ENCODE measurements around the gene MARCO. TPM values are rescaled to one million over a fixed set of nuclear protein-coding genes. Genes with fewer than 3 reads are reported as not detected.

Gene MARCO
- total RNA-seq, 1 experiment from 2014 or later = not detected

DNA sequence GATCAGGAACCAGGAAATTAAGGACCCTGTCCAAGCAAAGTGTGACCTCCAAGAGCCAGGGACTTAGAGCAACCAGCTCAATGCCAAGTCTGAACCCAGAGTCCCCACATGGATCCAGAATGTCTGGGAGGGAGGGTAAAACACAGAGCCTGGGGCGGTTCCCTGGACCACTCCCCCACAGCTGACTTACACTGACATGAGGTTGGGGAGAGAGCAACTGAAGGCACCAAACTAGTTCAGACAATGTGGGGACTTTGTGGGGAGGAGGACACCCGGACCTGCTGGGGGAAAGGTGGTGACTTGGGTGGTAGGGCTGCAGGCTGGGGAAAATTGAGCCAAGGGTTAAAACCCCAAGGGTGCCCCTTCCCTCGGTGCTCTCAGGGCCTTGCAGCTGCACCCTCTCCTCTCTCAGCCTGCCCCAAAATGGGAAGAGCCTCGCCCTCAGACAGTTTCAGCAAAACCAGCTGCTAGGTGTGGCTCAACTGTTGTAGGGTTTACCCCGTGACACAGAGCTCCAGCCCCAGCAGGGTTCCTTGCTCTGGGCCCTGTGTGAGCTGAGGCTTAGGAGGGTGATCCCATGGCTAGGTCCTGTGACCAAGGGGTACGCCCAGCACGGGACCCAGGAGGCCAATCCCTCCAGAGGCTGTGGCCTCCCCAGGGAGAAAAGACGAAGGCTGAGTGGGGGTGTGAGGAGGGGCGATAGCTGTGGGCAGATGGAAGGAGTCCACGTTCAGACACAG, 28.6 kb downstream of the MARCO start:
- ATAC-seq (no peak), DNase-seq (no peak)
- H3F3A ChIP-seq (ENCODE audit: low read length, unreplicated experiment) = no peaks in the 10 kb centered on the region
- no peak overlapping the region for H3K27ac ChIP-seq (ENCODE audit: low read length)
- POLR2A ChIA-PET (ENCODE audit: unreplicated experiment) = no interaction called here
- intact Hi-C loops (cut with micrococcal nuclease) = no loop called here
- TF ChIP-seq, protein P1, sequence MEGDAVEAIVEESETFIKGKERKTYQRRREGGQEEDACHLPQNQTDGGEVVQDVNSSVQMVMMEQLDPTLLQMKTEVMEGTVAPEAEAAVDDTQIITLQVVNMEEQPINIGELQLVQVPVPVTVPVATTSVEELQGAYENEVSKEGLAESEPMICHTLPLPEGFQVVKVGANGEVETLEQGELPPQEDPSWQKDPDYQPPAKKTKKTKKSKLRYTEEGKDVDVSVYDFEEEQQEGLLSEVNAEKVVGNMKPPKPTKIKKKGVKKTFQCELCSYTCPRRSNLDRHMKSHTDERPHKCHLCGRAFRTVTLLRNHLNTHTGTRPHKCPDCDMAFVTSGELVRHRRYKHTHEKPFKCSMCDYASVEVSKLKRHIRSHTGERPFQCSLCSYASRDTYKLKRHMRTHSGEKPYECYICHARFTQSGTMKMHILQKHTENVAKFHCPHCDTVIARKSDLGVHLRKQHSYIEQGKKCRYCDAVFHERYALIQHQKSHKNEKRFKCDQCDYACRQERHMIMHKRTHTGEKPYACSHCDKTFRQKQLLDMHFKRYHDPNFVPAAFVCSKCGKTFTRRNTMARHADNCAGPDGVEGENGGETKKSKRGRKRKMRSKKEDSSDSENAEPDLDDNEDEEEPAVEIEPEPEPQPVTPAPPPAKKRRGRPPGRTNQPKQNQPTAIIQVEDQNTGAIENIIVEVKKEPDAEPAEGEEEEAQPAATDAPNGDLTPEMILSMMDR (conservative IDR thresholded peaks at IDR 0.05; ENCODE audit: low read depth, low read length) = no peak
- TF ChIP-seq EZH2phosphoT487 (IDR thresholded peaks at IDR 0.05; ENCODE audit: borderline replicate concordance, low read length) = no peak
- TF ChIP-seq EZH2 (IDR thresholded peaks at IDR 0.05; ENCODE audit: low read length, unreplicated experiment) = no peak
- no peak overlapping the region for H3K9ac ChIP-seq (ENCODE audit: low read length)
- no peaks in the 10 kb centered on the region for H3K9me2 ChIP-seq (replicated peaks; ENCODE audit: low read length)
- H3K4me1 ChIP-seq (ENCODE audit: insufficient read depth, low read length) = peaks cover 33% of the 10 kb centered on the region
- H4K20me1 ChIP-seq (ENCODE audit: low read length) = no peaks in the 10 kb centered on the region
- H3K4me3 ChIP-seq (ENCODE audit: low read length) = no peak overlapping the region
- no peaks in the 10 kb centered on the region for H3K79me2 ChIP-seq (ENCODE audit: low read length)
- no peak overlapping the region for H3K4me2 ChIP-seq (ENCODE audit: low read length)
- no peaks in the 10 kb centered on the region for H3K36me3 ChIP-seq (ENCODE audit: low read depth, low read length)
- no peaks in the 10 kb centered on the region for H3K27me3 ChIP-seq (ENCODE audit: low read length)
- no peaks in the 10 kb centered on the region for H3K9me3 ChIP-seq (ENCODE audit: low read length)
- CTCF ChIA-PET = no interaction called here
- BruUV-seq (replicated peaks) = no TSS peak
- no peak overlapping the region for H2AFZ ChIP-seq (ENCODE audit: low read length)

DNA sequence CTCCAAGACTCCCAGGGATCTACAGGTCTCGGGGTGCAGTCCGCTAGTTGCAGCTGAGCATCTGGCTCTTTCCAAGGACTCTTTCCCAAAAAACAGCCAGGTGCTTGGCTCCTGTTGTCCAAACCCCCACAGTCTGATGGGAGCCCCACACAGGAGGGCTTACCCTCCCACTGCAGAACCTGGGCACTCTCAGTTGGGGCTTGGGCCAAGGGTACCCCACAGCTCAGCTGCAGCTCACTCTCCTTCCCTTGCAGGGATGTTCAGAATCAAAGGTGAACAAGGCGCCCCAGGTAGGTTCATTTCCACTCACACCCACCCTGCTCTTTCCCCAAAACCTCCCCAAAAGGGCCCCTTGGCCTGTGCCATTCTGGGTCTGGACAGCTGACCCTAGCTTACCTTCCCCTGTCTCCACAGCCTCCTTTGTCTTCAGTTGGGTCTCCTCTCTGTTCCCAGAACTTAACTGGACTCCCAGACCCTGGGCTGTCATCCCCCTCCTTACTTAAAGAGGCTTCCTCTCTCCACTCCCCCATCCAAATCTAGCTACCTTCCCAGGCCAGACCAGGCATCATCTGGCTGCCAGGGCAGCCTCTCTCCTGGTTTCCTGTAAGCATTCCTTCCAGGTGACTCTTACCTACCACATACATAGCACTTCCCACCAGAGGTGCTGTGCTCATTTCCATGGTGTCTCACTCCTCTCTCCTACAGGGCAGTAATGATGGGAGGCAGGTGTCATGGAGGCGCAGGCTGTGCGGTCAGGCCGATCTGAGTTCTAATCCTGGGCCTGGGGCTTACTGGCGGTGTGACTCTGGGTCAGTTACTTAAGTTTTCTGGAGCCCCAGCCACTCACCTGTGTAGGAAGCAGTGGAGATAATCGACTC, 29.5 kb downstream of the MARCO start:
- peak; percentile 24; the same call in 1 of the 2 replicates for ATAC-seq
- intact Hi-C loops (cut with micrococcal nuclease) = no loop called here
- Histone ChIP-seq H3K27me3 (ENCODE audit: low read length) (no peaks in the 10 kb centered on the region), H3K9ac (ENCODE audit: low read length) (no peak overlapping the region), H3K4me3 (ENCODE audit: low read length) (no peak overlapping the region), H3K9me3 (ENCODE audit: low read length) (no peaks in the 10 kb centered on the region), H3F3A (ENCODE audit: low read length, unreplicated experiment) (no peaks in the 10 kb centered on the region), H3K4me1 (ENCODE audit: insufficient read depth, low read length) (peaks cover 33% of the 10 kb centered on the region), H3K79me2 (ENCODE audit: low read length) (no peaks in the 10 kb centered on the region), H3K9me2 (replicated peaks; ENCODE audit: low read length) (no peaks in the 10 kb centered on the region), H3K36me3 (ENCODE audit: low read depth, low read length) (no peaks in the 10 kb centered on the region), H3K4me2 (ENCODE audit: low read length) (no peak overlapping the region), H2AFZ (ENCODE audit: low read length) (no peak overlapping the region), H4K20me1 (ENCODE audit: low read length) (no peaks in the 10 kb centered on the region), H3K27ac (ENCODE audit: low read length) (no peak overlapping the region)
- POLR2A ChIA-PET (ENCODE audit: unreplicated experiment) = no interaction called here
- no TSS peak for BruUV-seq (replicated peaks)
- CTCF ChIA-PET = no interaction called here
- peak; percentile 82 for DNase-seq
- no peak for TF ChIP-seq EZH2phosphoT487 (IDR thresholded peaks at IDR 0.05; ENCODE audit: borderline replicate concordance, low read length)
- no peak for TF ChIP-seq EZH2 (IDR thresholded peaks at IDR 0.05; ENCODE audit: low read length, unreplicated experiment)
- TF ChIP-seq, protein P1 (conservative IDR thresholded peaks at IDR 0.05; ENCODE audit: low read depth, low read length) = 0 out of 2 replicates have a peak, but pooled peaks have one; percentile 22

All from PC-3 (cell line).